NCI-H748 (cell line): ENCODE data around the gene CSTF2T.

ENCODE experiments used
- DNase-seq: peaks from one replicate; lab custom pipeline; 2025; ENCODE audit not compliant: unreplicated experiment; lab: John Stamatoyannopoulos, UW

Gene CSTF2T

DNA sequence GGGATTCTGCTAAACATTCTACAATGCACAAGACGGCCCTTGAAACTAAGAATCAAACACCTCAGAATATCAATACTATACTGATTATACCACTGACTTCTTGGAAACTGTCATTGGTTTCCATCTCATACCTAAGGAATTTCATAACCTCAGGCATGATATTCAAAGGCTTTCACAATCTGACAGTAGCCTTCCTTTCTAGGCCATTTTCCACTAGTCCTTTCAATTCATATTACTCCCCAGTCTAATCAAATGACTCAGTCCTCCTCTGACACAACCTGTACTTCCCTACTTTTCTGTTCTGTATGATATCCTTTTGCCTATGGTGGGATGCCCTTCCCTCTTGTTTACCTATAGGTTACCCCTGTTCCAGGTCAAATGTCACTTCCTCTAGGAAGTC, 48.3 kb downstream of the CSTF2T start:
- no peak for DNase-seq

- no peak for DNase-seq
These were observed 50.3 kb downstream of the CSTF2T start for GRCh38 chr10:51649064-51649463.
